CD4-positive, alpha-beta T cell treated with Interleukin-10 for 1 hour (primary cell): Measurements from ENCODE around the gene ZFP36L2.

Experiments used
- DNase-seq: peaks from one replicate; pipeline ENCODE4 v3.0.0-alpha.2; 2020

The ZFP36L2 gene

DNA sequence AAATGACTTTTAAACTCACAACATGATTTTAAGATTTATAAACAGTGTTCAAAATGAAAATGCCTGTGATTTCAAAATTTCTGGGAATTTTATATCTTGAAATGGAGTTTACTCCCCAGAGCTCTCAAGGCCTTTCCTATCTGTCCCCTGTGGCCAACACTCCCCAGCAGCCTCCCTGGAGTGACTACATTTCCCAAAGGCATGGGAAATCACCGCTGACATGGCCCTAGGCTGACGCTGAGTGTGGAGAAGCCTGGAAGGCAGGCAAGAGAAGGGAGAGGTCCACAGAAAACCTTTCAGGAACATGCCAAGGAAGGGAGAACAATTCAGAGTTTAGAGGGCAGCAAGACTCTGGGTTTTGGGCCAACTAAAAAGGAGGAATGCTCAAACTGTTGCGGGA lies 20.2 kb upstream of the ZFP36L2 start:
- no peak for DNase-seq

DNA sequence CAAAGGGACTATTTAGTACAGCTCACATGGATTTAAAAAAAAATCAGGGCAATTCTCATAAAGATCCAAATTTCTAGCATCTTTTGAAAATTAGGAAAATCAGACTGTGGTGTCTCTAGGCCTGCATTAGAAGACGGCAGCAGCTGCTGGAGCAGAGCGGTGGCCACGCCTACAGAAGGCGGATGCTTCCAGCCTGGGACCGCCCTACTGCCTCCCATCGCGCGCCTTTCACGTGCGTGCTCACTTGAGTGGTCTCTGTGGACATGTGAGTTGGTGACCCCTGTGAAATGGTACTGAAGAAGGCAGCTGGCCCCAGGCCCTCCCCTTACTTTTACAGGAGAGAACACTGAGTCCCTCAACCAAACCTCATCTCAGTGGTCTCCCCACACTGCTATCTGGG lies 15.2 kb upstream of the ZFP36L2 start:
- DNase-seq, result no peak

DNA sequence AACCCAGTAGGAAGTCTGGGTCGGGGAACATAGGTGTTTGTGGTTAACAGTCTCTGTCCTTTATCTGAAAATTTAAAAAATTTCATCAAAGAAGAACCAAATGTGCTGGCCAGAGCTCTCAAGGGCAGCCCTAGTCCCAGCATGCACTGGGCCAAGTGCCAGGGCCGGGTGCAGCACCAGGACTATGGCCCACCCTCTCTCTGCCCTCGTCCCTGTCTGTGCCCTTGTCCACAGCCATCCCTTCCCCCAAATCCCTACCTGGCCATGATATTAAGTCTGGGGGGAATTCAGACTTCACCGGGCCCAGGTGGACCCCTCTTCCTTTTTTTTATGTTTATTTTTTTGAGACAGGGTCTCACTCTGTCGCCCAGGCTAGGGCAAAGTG lies 14.4 kb upstream of the ZFP36L2 start:
- DNase-seq, result no peak

DNA sequence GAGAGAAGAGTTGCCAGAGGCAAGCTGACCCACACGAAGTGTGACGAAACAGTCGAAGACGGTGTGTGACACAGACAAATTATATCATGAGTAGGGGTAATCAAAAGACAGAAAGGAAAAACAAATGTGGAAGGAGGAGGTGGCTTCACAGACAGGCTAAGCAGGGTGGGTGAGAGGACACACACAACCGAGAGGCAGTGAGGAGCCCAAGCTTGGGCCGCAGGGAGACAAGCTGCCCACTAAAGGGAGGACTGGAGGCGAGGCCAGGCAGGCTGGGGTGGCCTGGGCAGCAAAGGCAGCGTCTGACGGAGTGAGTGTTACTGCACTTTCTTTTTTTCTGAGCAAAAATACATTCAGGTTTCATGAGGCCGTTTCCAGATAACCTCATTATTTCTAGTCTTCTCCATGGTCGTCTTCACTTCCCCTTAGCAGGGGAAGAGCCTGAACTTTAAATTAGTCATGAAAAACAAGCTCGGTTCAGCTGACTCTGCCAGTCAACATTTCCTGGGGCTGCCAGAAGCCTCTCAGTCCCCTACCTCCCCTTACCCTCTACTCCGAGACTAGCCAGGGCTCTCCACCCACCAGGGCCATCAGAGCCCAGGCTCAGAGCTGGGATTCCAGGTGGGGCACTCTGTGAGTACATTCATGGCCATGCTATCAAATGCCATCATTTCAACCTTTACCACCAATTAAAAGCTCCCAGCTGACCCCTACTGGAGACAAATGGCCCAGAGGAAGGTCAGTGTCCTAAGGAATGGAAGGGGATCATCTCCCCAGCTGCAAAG lies 13.8 kb upstream of the ZFP36L2 start:
- DNase-seq, result no peak

DNA sequence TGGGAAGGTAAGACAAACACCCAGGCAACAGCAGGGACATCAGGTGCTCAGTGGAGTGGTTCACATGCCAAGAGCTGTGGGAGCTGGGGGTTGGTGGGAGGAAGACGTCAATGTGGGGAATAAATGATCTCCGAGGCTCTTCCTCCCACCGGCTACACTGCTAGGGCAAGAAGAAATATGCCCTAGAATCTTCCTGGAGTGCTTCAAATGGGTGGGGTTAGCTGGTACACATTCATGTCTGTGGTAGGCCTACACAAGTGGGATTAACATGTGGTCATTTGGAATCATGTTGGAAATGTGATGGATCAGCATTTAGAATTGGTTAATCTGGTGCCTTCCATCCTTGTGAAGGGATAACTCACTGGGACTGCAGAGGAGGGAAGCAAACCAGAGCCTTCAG lies 12.4 kb upstream of the ZFP36L2 start:
- DNase-seq, result no peak

DNA sequence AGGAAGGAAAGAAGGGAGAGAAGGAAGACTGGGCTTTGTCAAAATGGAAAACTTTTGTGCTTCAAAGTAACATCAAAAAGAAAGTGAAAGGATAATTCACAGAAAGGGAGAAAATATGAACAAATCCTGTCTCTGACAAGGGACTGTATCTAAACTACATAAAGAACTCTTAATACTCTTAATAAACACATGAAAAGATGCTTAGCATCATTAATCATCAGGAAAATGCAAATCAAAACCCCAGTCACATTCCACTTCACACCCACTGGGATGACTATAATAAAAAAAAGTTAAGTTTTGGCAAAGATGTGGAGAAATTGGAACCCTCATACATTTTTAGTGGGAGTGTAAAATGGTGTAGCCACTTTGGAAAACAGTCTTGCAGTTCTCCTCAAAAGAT lies 11.8 kb upstream of the ZFP36L2 start:
- DNase-seq, result no peak

DNA sequence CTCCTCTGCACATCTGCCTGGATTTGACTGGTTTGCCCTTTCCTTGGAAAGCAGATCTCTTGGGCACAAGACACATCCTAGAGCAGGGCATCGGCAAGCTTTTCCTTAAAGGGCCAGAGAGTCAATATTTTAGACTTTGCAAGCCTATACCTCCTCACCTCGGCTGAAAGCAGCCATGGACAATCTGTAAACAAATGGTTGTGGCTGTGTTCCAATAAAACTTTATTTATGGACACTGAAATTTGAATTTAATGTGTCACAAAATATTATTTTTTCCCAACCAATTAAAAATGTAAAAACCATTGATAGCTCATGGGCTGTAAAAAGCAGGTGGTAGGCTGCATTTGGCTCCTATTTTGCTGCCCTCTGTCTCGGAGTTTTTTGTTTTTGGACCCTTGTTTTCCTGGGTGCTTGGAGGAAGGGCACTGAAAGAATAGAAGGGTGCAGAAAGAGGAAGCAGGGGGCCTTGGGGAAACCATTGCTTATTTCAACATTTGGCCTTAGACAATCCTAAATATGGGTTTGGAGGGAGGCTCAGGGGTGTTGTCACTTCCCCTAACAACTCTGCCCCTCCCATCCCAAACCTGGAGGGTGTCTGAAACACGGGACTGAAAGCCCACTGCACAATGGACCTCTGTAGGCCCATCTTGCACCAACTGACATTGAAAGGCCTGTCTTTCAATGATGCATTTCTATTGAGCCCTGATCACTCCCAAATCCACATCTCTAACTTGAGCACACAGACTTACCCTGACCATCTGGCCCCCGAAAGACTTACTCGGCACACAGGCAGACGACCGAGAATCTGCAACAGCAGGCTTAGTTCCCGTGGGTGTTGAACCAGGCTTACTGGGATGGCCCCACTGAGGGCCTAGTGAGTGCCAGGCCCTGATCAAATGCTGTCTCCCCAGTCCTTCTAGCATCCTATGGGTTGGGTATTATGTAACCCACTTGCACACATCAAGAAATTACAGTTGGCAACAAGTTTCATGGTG lies 7.1 kb upstream of the ZFP36L2 start:
- DNase-seq, result no peak

DNA sequence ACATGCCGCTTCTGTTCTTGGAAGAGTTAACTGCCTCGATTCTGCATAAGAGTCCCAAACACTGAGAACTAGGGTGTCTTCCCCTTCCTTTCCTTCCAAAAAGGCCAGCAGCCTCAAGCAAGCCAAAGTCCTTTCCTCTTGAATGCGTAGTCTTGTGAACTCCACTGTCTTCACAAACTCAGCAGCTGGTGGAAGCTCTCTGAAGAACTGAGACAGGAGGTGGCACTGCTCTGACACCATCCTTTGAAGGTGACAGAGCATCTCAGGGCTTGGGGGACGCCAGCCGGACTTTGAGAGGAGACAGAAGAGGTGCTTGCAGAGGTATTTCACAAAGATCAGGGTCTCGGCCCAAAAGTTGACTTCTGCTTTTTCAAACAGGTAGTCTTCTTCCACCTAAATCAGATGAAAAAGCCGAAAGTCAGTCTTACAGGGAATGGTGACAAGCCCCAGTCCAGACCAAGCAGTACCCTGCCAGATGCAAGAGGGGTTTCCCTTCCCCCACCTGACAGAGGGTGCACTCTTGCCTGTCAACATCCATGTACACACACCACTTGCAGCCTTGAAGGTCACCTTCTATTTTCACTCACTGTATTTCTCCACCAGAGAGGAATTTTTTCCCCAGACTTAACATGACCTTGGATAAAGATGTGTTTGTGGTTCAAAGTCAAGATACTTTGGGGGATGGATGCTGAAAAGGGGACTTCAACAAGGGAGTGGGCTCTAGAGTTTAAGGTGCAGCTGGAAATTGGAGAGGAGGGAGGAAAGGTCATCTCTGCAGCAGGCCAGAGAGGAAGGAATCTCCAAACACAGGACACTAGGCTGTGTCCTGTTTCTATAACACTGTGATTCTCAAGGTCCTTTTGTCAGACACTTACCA lies 4.8 kb upstream of the ZFP36L2 start:
- no peak for DNase-seq

DNA sequence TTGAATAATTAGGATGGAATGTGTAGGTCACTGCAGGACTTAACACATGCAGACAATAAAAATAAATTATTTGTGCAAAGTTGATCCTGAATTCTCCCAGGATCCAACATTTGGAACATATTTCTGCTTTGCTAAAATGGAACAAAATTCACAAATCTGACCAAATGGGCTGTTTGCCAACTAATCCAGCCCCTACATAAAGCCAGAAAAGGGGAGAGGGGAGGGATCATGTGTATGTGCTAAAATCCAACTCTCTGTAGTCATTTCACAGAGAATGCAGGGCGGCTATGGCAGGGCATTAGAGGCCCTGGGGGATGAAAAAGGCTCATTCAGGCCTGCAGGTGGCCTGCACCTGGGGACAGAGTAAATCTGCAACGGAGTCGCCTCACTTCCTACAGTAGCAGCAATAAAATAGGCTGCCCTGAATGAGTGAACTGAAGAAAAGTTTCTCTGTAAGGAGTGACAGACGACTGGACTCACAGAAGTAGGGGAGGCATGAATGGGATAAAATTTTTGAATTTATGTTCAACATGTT lies 4.0 kb upstream of the ZFP36L2 start:
- DNase-seq, result no peak

DNA sequence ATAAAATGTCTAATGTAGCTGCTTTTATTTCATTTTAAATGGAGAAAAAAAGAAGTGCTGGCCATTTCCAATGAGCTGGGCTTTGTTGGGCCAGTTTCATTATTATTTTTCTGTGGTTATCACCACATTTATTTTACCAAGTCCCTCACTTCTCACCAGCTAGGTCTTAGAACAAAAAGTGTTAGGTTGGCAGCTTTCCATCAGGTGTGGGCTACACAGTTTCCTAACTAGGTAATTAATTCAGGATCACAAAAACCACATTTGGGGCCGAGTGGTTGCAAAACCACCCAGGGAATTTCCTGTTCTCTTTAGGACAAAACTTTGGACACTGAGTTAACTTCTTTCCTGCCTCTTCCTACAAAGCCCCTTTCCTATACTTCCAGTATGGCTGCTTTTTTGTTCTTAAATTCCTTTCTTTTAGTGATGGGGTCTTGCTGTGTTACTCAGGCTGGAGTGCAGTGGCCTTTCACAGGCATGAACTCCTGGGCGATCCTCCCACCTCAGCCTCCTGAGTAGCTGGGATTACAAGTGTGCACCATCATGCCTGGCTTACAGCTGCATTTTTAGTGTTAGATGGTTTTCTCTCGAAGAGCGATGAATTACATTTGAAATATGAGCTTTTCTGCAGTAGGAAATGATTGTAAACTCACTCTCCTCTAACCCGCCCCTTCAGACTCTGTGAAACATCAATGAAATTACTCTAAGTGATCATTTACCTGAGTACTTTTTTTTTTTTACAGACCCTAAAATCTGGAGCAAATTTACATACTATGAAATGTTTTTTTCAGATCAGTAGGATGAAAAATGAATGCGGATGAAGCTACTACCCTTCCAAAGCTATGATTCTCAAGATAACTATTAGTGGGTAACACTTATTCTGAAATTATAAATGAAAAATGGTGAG lies 2.6 kb upstream of the ZFP36L2 start:
- DNase-seq, result peak; percentile 51

DNA sequence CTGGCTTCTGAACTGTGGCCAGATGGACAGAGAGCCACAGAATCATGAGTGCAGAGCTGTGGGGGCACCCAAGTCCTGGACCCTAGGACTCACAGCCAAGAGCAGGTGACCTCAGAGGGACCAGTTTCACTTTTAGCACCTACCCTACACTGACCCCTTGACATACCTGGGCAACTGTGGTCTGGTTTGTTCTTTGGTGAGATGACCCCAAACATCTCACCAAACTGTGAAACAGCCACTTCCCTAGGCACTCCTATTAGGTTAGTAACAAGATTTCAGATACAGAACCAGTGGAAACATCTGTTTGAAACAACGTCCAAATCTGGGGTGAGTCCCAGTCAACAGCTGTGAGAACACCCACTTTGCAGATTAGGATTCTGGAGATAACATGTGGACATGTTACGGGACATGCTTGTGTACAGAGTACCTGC lies 1.9 kb upstream of the ZFP36L2 start:
- peak; percentile 32 for DNase-seq

DNA sequence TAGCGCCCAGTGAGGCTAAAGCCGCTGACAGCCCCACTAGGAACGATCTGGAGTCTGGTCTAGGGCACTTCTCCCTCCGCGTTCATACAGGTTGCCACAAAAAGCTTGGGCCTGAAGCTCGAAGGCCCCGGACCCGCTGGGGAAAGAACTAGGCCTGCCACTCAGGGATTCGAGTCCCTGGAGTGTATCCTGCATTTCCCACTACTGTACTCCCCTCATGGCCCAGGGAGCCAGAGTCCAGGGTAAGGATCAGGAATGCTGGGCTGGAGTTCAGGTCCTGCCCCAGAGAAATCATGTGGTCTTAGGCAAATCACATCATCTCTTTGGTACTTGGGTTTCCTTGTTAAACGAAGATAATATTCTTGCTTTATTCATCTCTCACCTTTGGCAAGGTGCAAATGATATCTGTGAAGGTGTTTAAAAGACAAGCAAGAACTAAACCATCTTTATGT lies 1.4 kb upstream of the ZFP36L2 start:
- no peak for DNase-seq

DNA sequence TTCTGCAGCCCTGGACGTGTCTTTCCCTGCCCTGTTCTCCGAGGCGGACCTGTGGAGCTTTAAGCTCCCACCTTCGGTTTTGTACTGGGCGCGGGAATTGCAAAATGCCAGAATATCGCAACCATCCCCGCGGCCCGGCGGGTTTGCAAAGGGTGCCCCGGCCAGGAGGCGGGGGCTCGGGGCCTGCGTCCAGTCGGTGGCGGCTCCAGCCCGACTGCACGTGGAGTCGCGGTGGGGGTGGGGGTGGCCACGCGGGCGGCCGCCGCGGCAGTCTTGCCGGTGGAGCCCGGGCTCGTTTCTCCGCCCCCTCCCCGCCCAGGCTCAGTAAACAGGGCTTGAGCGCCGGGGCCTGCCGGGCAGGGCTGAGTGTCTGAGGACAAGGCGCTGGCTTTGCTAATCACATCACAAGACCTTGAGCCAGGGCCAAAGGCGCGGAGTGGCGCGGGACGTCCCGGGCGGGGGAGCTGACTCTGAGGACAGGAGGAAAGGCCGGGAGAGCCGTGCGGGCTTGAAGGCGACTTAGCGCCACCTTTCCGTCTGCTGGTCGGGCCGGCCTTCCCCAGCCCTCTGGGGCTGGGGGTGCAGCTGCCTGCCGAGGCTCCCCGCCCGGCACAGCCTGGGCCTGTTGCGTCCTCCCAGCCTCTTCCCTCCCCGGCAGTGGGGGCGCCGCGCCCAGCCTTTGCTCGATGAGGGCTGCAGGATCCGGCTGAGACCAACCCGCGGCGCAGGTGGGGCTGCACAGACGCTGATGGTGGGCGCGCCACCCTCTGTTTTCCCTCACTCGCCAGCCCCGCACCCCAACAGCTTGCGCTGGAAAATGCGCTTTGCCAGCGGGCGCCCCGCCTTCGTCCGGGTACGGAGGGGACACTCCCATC lies 786 bp upstream of the ZFP36L2 start:
- DNase-seq, result peak; percentile 59

DNA sequence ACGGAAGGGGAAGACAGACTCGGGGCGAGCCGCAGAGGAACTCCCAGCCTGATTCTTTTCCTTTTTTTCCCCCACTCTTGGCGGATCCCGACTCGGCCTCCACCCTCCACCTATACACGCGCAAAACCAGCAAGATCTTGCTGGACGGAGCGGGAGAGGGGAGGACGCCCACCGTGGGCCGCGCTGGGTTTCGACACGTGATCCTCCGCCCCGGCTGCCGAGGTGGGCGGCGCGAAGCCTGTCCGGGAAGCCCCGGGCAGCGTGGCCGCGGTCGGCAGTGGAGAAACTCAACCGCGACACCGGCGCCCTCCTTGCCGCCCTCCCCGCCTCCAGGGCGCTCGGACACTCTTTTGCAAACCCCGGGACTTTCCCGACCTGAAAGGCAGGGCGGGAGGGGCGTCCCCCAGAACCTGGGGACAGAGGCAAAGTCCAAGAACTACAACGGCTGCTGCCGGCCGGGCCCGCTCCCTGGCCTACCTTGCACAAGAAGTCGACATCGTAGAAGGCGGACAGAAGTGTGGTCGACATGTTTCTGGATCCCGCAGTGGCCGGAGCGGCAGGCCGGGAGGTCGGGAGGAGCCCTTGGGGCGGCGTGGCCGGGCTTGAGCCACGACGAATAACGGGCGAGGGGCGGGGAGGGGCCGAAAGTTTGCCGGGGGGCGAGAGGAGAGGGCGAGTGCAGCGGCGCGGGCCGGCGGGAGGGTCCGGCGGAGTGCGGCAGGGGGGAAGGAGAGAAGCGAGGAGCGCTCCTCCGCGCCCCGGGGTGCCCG lies 433 bp downstream of the ZFP36L2 start:
- peak; percentile 84 for DNase-seq

DNA sequence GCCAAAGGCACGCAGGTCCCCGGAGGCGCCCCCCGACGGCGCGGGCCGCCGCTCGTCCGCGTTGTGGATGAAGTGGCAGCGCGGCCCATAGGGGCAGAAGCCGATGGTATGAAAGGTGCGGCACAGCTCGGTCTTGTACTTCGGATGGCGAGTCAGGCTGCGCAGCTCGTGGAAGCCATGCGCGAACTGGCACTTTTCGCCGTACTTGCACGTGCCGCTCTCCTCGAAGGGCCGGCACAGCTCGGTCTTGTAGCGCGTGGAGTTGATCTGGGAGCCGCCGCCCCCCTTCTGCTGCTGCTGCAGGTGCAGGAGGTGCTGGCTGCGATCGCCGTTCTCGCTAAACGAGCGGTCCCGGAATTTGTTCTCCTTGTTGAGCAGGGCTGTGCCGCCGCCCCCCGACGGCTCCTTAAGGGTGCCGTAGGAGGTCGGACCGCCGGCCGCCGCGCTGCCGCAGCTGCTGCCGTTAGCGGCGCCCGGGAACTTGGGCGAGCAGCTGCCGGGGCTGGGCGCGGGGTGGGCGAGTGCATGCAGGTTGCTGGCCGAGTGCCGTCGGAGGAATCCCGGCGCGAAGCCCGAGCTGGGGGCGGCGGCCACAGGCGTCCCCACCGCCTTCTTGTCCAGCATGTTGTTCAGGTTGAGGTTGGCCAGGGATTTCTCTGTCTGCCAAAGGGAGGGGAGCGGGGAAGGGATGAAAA lies 1.2 kb downstream of the ZFP36L2 start:
- peak; percentile 70 for DNase-seq

DNA sequence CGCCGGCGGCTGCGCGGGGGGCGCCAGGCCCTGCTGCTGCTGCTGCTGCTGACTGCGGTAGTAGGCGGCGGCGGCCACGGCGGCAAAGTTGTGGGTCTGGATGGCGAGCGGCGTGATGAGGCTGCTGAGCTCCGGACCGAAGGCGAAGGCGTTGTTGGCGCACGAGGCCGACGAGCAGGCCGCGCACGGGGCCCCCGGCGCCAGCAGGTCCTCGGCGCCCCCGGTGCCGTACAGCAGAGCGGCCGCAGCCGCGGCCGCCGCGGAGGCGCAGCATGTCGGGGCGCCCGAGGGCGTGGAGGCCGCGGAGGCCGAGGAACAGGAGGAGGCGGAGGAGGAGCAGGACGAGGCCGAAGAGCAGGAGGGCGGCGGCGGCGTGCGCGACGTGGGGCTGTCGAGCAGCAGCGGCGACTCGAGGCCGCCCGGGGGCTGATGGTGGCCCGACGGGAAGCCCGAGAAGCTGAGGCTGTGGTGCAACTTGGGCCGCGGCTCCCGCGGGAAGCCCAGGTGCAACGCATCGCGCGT lies 1.8 kb downstream of the ZFP36L2 start:
- DNase-seq, result peak; percentile 53

DNA sequence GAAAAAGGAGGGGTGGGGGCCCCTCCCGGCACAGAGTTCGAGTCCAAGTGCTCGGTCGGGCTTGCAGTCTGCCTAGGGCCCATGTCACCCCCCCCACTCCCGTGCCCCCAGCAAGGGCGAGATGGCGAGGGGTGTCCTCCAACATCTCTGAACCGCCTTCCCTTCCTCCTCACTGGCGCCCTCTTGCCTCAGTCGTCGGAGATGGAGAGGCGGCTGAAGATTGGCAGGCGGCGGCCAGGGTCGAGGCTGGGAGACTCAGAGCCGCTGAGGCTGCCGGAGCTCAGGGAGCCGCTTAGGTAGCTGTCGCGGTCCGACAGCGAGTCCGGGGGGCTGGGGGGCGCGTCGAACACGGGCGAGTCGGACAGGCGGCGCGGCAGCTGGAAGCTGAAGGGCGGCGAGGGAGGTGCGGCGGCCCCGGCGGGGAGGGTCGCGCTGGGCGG lies 2.3 kb downstream of the ZFP36L2 start:
- DNase-seq, result peak; percentile 78

DNA sequence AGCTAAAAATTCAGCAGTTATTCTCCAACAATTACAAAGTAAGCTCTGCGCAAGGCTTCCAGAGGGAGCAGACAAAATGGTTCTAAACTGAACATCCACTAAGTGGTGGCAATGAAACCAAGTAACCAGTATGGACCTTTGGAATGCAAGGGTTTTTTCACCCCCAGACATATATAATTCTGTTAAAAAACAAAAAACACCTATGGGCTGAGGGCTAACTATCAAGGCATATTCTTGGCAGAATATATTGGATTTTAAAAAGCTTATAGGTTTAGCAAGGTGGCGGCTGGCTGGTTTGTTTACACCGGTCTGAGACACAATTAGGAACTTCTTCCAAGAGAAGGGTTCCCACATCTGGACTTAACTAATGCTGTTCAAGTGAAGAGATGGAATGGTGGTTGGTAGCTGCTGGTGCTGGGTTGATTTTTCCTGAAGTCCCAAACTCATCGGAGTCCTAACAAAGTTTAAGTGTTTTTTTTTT lies 2.8 kb downstream of the ZFP36L2 start:
- peak; percentile 33 for DNase-seq
